HG02852 (cell line): ENCODE measurements around the gene GVQW3.

Source experiments
- ATAC-seq: cut with Tn5 transposase; IDR thresholded peaks from one replicate; pipeline ENCODE4 v1.9.1; 2021; ENCODE audit warnings: mild to moderate bottlenecking, moderate library complexity; ENCODE audit not compliant: unreplicated experiment

GVQW3 gene

GRCh38 chr11:76380977-76381719 lies at the start of gene GVQW3, which contains the start of gene THAP12:
Gene GVQW3 (plus strand): TSS chr11:76381323. CDS start chr11:76381829, 506 bp downstream.
Gene THAP12 (minus strand): TSS chr11:76381132. CDS start chr11:76380836, 296 bp downstream.
- ATAC-seq, result peak; percentile 62

- no peak for ATAC-seq
Observed at GRCh38 chr11:76334826-76335389, 46.2 kb upstream of the GVQW3 start.

GRCh38 chr11:76335842-76336241 lies 45.3 kb upstream of the GVQW3 start:
- no peak for ATAC-seq

GRCh38 chr11:76336597-76336996 lies 44.5 kb upstream of the GVQW3 start:
- no peak for ATAC-seq

DNA sequence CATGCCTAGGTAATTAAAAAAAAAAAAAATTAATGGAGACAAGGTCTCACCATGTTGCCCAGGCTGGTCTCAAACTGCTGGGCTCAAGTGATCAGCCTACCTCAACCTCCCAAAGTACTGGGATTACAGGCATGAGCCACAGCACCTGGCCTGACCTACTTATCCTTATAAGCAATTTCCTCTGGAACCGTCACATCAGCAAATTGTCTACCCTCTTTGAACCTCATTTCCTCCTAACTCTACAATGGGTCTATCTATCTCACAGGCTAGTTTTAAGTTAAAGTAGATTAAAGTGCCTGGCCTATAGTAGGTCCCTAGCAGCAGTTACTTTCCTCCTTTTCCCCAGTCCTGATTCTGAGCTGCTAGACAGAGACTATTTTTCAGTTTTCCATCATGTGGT lies 43.7 kb upstream of the GVQW3 start:
- no peak for ATAC-seq

DNA sequence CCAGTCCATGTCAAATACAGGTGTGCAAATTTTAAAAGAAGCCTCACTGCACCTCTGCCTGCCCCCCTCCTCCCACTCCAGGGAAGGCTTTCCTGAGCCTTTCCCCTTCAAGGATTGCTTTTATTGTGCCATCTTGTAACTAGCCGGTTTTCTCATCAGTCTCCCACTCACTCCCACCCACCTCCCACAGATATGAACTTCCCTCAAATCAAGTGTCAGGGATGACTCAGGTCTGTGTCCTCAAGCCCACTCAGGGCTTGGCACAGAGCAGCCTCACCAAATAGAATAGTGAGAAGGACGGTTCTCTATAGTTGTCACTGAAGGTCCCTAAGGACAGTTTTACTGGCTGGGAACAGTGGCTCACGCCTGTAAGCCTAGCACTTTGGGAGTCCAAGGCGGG lies 43.2 kb upstream of the GVQW3 start:
- ATAC-seq, result no peak

GRCh38 chr11:76339221-76339620 lies 41.9 kb upstream of the GVQW3 start:
- no peak for ATAC-seq

DNA sequence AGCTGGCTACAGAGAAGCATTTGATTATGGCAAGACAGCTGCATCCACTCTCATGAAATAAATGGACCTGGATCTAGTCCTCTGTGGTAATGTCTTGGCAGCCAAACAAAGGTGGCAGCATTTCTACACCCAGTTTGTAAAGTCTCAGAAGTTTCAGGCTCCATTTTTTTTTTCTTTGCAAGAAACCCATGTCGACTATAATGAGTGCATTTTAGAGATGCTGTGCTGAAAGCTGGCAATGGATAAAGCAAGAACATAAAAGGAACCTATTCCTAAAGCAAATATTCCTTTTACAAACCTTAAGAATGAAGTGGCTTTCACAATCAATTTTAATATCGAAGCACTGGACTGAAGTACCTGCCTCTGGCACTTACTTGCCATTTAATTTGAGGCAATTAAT lies 33.7 kb upstream of the GVQW3 start:
- ATAC-seq, result no peak

DNA sequence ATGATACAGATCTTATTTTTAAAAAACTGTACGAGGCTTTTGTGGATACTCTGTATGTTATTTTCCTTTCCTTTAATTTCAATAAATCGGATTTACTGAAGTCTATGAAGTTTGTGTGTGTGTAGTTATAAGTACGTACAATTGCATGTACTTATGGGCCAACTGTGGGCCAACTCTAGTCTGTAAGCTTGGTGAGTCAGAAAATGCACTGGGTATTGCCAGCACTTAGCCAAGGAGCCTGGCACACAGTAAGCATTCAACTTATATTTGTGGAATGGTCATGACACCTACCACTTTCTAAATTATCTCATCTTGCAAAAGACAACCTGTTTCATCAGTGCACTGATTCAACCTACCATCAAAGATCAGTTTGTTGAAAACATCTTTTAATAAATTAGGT lies 32.8 kb upstream of the GVQW3 start:
- no peak for ATAC-seq

DNA sequence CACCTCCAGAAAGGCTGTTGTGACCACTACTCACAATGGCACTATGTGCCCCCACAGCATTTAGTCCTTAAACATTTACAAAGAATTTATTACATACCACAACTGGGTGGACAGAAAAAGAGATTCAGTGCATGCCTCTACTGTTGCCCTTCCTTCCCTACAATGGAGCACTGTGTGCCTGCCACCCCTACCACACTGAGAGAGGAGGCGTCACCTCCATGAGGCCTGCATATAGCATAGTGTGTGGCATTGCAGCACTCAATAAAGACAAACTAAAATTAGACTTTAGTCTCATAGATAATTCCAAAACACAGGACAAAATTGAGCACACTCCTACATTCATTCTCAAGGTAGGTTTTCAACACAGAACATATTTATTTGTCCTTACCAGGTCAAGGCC lies 26.0 kb upstream of the GVQW3 start:
- ATAC-seq, result no peak

GRCh38 chr11:76361374-76361773 lies 19.7 kb upstream of the GVQW3 start:
- ATAC-seq, result no peak

GRCh38 chr11:76361776-76362175 lies 19.3 kb upstream of the GVQW3 start:
- ATAC-seq, result no peak

DNA sequence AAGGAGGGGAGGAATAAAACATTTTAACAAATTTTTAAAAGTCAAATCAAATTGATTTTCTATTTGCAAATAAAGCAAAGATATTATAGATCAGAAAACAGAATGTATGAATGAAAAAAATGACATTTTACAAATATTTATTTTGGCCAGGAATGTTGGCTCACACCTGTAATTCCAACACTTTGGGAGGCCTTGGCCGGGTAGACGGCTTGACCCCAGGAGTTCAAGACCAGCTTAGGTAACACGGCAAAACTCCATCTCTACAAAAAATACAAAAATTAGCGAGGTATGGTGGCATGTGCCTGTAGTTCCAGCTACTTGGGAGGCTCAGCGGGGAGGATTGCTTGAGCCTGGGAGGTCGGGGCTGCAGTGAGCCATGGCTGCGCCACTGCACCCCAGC lies 18.4 kb upstream of the GVQW3 start:
- no peak for ATAC-seq

DNA sequence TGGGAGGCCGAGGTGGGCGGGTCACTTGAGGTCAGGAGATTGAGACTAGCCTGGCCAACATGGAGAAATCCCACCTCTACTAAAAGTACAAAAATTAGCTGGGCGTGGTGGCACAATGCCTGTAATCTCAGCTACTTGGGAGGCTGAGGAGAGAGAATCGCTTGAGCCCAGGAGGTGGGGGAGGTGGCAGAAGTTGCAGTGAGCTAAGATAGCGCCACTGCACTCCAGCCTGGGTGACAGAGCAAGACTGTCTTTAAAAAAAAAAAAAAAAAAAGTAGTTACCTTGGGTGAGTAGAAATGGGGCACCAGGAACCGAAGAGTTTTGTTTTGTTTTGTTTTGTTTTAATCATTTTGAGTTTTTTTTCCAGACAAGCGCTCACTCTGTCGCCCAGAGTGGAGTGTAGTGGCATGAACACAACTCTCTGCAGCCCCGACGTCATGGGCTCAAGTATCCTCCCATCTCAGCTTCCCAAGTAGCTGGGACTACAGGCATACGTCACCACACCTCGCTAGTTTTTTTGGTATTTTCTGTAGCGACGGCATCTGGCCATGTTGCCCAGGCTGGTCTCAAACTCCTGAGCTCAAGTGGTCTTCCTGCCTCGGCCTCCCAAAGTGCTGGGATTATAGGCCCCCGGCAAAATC lies 16.0 kb upstream of the GVQW3 start:
- no peak for ATAC-seq

DNA sequence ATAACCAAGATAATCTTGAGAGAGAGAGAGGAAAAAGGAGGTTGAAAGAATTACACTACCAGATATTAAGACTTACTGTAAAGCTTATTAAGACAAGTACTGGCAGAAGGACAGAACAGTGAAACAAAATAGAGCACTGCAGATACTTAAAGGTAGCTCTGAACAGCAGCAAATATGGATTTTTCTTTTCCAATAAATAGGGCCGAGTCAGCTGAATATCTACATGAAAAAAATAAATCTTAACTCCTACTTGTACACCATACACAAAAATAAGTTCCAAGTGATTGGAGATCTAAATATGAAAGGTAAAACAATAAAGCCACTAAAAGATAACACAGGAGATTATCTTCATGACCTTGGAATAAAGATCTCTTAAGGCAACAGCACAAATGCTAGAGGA lies 12.6 kb upstream of the GVQW3 start:
- ATAC-seq, result no peak

- ATAC-seq, result no peak
Observed at GRCh38 chr11:76369406-76369805, 11.7 kb upstream of the GVQW3 start.

DNA sequence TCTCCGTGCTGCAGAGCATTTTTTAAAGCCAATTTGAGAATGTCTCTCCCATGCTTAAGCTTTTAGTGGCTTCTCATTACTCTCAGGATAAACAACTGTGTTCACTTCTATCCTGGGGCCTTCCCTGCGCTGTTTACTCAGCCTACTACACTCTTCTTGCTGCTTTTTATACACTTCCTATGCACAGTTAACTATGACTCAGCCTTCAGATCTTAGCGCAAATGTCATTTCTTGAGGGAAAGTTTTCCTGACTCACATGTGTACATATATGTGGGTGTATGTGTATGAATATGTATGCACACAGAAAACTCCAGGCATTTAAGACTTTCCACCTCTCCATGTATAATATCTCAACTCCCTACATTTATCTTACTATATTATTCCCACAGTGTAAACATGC lies 10.0 kb upstream of the GVQW3 start:
- ATAC-seq, result peak; percentile 85

GRCh38 chr11:76376746-76377558 lies 4.2 kb upstream of the GVQW3 start:
- peak; percentile 42 for ATAC-seq

GRCh38 chr11:76379807-76380158 lies 1.3 kb upstream of the GVQW3 start:
- no peak for ATAC-seq

GRCh38 chr11:76380159-76380976 lies 755 bp upstream of the GVQW3 start:
- ATAC-seq, result peak; percentile 26

DNA sequence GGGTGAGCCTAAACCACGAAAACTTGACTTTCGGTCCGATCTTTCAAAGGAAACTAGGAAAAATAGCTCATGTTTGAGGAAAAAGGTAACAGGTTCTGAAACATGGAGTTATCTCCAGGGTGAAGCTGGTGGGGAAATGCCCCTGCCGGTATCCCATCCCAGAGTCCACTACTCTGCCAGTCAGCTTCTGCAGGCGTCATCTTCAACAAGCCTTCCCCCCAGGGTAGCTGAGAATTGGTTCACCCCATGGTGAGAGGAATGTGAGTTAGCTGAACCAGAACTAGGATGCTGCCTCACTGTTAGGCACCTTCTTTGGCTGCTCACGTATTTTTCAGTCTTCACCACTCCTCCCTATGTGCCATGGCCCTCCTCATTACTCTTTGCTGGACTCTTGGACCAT lies 1.1 kb downstream of the GVQW3 start:
- ATAC-seq, result no peak
